ENCODE measurements around the gene KCNQ1. TPM values are rescaled to one million over a fixed set of nuclear protein-coding genes. Genes with fewer than 3 reads are reported as not detected.

The KCNQ1 gene
- total and polyA plus RNA-seq, 2 experiments from 2014 or later = not detected

DNA sequence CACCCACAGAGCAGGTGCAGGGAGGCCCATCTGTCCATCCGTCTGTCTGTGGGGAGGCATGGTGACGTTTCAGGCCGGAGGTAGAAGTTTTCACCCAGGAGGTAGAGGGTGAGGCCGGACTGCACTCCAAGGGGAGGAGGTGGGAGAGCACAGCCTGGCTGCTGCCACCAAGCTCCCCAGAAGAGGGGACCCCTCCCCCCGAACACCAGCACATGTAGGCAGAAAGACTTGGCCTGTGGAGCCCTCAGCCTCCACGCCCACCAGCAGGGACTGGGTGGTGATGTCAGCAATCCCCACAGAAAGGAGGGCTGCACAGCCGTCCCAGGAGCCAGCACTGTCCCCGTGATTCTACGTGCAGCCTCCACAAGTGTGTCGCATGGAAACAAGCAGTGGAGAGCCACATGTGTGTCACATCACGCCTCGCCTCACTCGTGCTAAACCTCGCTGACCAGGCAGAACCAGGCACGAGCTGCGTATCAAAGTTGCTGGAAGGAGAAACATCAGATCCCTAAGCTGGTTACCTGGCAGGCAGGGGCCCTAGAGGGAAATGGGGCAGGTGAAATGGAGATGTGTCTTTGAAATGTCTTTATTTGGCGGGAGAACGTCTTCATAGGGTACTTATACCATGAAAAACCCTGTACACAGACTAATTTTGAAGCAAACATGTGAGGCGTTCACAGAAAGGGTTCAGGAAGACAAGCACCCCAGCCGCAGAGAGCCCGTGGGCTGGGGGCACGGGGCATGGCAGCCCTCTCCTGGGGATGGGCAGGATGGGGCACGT is 391.7 kb downstream of the KCNQ1 start:
- H3K27ac ChIP-seq = no peak overlapping the region
- 52 to 53% methylated on average over 23 of the region's 23 CpGs for WGBS, 2 experiments (ENCODE audit: low coverage in 1 of 2, low lambda C conversion rate in 2 of 2, missing lambda C conversion rate in 2 of 2)
- no peak for DNase-seq
- H3K4me3 ChIP-seq = no peak overlapping the region
- in situ Hi-C loops (cut with MboI) = no loop called here
- TF ChIP-seq EZH2 (IDR thresholded peaks at IDR 0.05; ENCODE audit: insufficient read depth, poor library complexity, severe bottlenecking) = no peak
- no peaks in the 10 kb centered on the region for H3K9me3 ChIP-seq (ENCODE audit: low read depth)
- no peak overlapping the region for H2AFZ ChIP-seq
- H4K20me1 ChIP-seq (ENCODE audit: insufficient read depth) = no peaks in the 10 kb centered on the region
- 0 out of 2 replicates have a peak, but pooled peaks cover 6% of the 10 kb centered on the region for H3K27me3 ChIP-seq (replicated peaks; ENCODE audit: insufficient read depth)
- H3K9ac ChIP-seq = no peak overlapping the region
- no peaks in the 10 kb centered on the region for H3F3A ChIP-seq (ENCODE audit: insufficient read depth)
- no peaks in the 10 kb centered on the region for H3K79me2 ChIP-seq (ENCODE audit: insufficient read depth)
- no peaks in the 10 kb centered on the region for H3K36me3 ChIP-seq (ENCODE audit: low read depth)
- H3K9me2 ChIP-seq (ENCODE audit: insufficient read depth) = no peaks in the 10 kb centered on the region
- H3K4me1 ChIP-seq (ENCODE audit: insufficient read depth) = no peaks in the 10 kb centered on the region
- no peak overlapping the region for H3K4me2 ChIP-seq (ENCODE audit: unreplicated experiment)

DNA sequence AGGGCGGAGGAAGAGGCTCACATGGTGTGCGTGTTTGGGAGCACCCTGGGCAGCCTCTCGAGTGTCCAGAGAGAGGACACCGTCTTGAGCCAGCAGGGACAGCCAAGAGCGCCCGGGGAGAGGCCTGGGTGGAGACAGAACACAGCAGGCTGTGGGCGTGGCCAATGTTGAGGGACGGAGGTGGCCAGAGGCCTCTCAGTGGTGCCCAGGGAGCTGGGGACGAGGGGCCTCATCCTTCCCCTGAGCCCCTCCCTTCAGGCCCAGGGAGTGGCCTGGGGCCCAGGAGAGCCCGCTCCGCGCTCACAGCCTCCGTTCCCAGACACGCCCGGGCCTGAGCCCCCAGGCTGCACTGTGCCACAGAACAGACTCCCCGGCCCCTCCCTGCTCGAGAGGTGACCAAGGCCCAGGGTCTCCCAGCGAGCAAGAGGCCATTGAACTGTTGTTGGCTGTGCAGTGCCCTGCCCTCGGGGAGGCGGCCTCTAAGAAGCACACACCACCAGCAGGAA is 392.3 kb downstream of the KCNQ1 start:
- Histone ChIP-seq H4K20me1 (ENCODE audit: insufficient read depth) (no peaks in the 10 kb centered on the region), H2AFZ (no peak overlapping the region), H3F3A (ENCODE audit: insufficient read depth) (no peaks in the 10 kb centered on the region), H3K9ac (no peak overlapping the region), H3K9me3 (ENCODE audit: low read depth) (no peaks in the 10 kb centered on the region), H3K79me2 (ENCODE audit: insufficient read depth) (no peaks in the 10 kb centered on the region), H3K36me3 (ENCODE audit: low read depth) (no peaks in the 10 kb centered on the region), H3K27me3 (replicated peaks; ENCODE audit: insufficient read depth) (0 out of 2 replicates have a peak, but pooled peaks cover 6% of the 10 kb centered on the region), H3K4me3 (no peak overlapping the region), H3K4me2 (ENCODE audit: unreplicated experiment) (no peak overlapping the region), H3K9me2 (ENCODE audit: insufficient read depth) (no peaks in the 10 kb centered on the region), H3K4me1 (ENCODE audit: insufficient read depth) (no peaks in the 10 kb centered on the region), H3K27ac (no peak overlapping the region)
- DNase-seq = peak; percentile 80
- TF ChIP-seq EZH2phosphoT487 (IDR thresholded peaks at IDR 0.05; ENCODE audit: insufficient read depth, low read depth) (no peak), EZH2 (IDR thresholded peaks at IDR 0.05; ENCODE audit: insufficient read depth, poor library complexity, severe bottlenecking) (no peak)
- WGBS, 2 experiments (ENCODE audit: low coverage in 1 of 2, low lambda C conversion rate in 2 of 2, missing lambda C conversion rate in 2 of 2) = 20 to 27% methylated on average over 15 to 20 of the region's 20 CpGs
- in situ Hi-C loops (cut with MboI) = no loop called here

DNA sequence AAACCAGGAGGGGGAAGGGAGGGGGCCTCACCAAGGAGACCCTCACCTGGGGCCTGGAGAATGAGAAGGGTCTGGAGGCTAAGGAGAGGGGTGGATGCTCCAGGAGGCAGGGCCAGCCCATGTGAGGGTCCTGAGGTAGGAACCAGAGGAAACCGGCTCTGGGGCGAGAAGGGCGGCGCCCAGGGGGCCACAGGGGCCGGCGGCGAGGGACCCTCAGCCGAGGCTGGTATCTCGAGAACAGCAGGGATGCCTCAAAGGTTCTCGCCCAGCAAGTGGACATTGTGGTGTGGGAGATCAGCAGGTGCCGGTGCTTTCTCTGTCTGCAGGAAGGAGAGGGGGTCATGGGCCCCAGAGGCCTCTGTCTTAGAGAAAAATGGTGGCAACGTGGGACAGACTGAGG is 392.8 kb downstream of the KCNQ1 start:
- Histone ChIP-seq H3K9ac (no peak overlapping the region), H3K4me3 (no peak overlapping the region), H3K9me3 (ENCODE audit: low read depth) (no peaks in the 10 kb centered on the region), H4K20me1 (ENCODE audit: insufficient read depth) (no peaks in the 10 kb centered on the region), H3K27ac (no peak overlapping the region), H2AFZ (no peak overlapping the region), H3K4me1 (ENCODE audit: insufficient read depth) (no peaks in the 10 kb centered on the region), H3F3A (ENCODE audit: insufficient read depth) (no peaks in the 10 kb centered on the region), H3K27me3 (replicated peaks; ENCODE audit: insufficient read depth) (0 out of 2 replicates have a peak, but pooled peaks cover 6% of the 10 kb centered on the region), H3K4me2 (ENCODE audit: unreplicated experiment) (no peak overlapping the region), H3K79me2 (ENCODE audit: insufficient read depth) (no peaks in the 10 kb centered on the region), H3K9me2 (ENCODE audit: insufficient read depth) (no peaks in the 10 kb centered on the region), H3K36me3 (ENCODE audit: low read depth) (no peaks in the 10 kb centered on the region)
- whole genome bisulfite sequencing, 2 experiments (ENCODE audit: low coverage in 1 of 2, low lambda C conversion rate in 2 of 2, missing lambda C conversion rate in 2 of 2) = 69 to 77% methylated on average over 6 to 12 of the region's 12 CpGs
- in situ Hi-C loops (cut with MboI) = no loop called here
- TF ChIP-seq EZH2 (IDR thresholded peaks at IDR 0.05; ENCODE audit: insufficient read depth, poor library complexity, severe bottlenecking) (no peak), EZH2phosphoT487 (IDR thresholded peaks at IDR 0.05; ENCODE audit: insufficient read depth, low read depth) (no peak)
- DNase-seq = no peak

DNA sequence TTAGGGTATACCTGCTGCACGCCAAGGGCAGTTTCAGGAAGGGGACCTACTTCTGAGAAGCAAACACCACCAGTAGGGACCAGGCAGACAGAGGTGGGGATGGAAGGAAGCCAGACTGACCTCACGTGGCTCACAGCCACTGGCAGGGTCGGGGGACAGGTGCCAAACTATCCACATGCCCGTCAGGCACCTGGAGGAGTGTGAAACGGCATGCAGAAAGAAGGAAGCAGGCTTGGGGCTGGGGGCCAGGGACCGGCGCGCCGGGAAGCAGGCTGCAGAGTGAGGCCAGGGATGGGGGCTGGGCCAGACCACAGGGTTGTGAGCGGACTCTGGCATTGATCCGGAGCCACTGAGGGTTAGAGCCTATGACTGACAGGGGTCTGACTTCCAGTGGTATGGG is 393.3 kb downstream of the KCNQ1 start:
- H3K36me3 ChIP-seq (ENCODE audit: low read depth) = no peaks in the 10 kb centered on the region
- H3K9ac ChIP-seq = no peak overlapping the region
- H4K20me1 ChIP-seq (ENCODE audit: insufficient read depth) = no peaks in the 10 kb centered on the region
- H3K27me3 ChIP-seq (replicated peaks; ENCODE audit: insufficient read depth) = 0 out of 2 replicates have a peak, but pooled peaks cover 6% of the 10 kb centered on the region
- H3K4me3 ChIP-seq = no peak overlapping the region
- DNase-seq = no peak
- H3K79me2 ChIP-seq (ENCODE audit: insufficient read depth) = no peaks in the 10 kb centered on the region
- no peaks in the 10 kb centered on the region for H3K4me1 ChIP-seq (ENCODE audit: insufficient read depth)
- no peaks in the 10 kb centered on the region for H3K9me3 ChIP-seq (ENCODE audit: low read depth)
- H3K27ac ChIP-seq = no peak overlapping the region
- H3F3A ChIP-seq (ENCODE audit: insufficient read depth) = no peaks in the 10 kb centered on the region
- no peak overlapping the region for H2AFZ ChIP-seq
- TF ChIP-seq EZH2 (IDR thresholded peaks at IDR 0.05; ENCODE audit: insufficient read depth, poor library complexity, severe bottlenecking) = no peak
- TF ChIP-seq EZH2phosphoT487 (IDR thresholded peaks at IDR 0.05; ENCODE audit: insufficient read depth, low read depth) = no peak
- no peaks in the 10 kb centered on the region for H3K9me2 ChIP-seq (ENCODE audit: insufficient read depth)
- in situ Hi-C loops (cut with MboI) = no loop called here
- WGBS, 2 experiments (ENCODE audit: low coverage in 1 of 2, low lambda C conversion rate in 2 of 2, missing lambda C conversion rate in 2 of 2) = 55 to 62% methylated on average over 11 of the region's 11 CpGs
- no peak overlapping the region for H3K4me2 ChIP-seq (ENCODE audit: unreplicated experiment)
